Prostate gland (tissue), 2 donors: ENCODE results near the gene GTF2IRD1. TPM values are rescaled to one million over a fixed set of nuclear protein-coding genes. Genes with fewer than 3 reads are reported as not detected.
"Not testable (repeated sequence)": the region's sequence is repeated elsewhere in the genome, so short reads cannot be mapped to it uniquely, and the experiment has no call there.

Experiments used
- DNase-seq: peaks from one replicate; pipeline ENCODE4 v3.0.0-alpha.2; 2019; ENCODE audit warnings: low spot score
- H3K27ac ChIP-seq, 2 donors: fragments of 200-600 bp; sonication (generic); 2 replicates each; pipeline ENCODE4 v1.5.1; 2017 to 2019
- H3K27me3 ChIP-seq: fragments of 200-600 bp; sonication (generic); replicated peaks from 2 replicates; pipeline ENCODE4 v1.5.1; 2019; ENCODE audit not compliant: insufficient read depth
- H3K36me3 ChIP-seq, 2 donors: fragments of 200-600 bp; sonication (generic); 1 replicate in 1 of 2; 2 replicates in 1 of 2; pipeline versions ENCODE4 v1.5.1 to v1.8.1; 2017 to 2019
- H3K4me1 ChIP-seq: fragments of 200-600 bp; sonication (generic); replicated peaks from 2 replicates; pipeline ENCODE4 v1.5.1; 2019
- H3K4me3 ChIP-seq, 2 donors: fragments of 200-600 bp; sonication (generic); 2 replicates each; pipeline ENCODE4 v1.5.1; 2017 to 2019
- H3K9me3 ChIP-seq: fragments of 200-600 bp; sonication (generic); 2 replicates; pipeline ENCODE4 v1.5.1; 2017
- CTCF ChIP-seq, 4 experiments: fragments of 200-600 bp in 2 of 4; fragments of 450-650 bp in 2 of 4; sonication (generic) in 2 of 4; IDR thresholded peaks; 1 replicate in 3 of 4; 2 replicates in 1 of 4; pipeline ENCODE4 v1.5.1; 2016 to 2019; ENCODE audit warnings: antibody characterized with exemption in 4 of 4, mild to moderate bottlenecking in 2 of 4, moderate library complexity in 2 of 4
- POLR2A ChIP-seq: fragments of 450-650 bp; IDR thresholded peaks from one replicate; pipeline ENCODE4 v1.6.1; 2016; ENCODE audit warnings: antibody characterized with exemption, mild to moderate bottlenecking
- POLR2AphosphoS5 ChIP-seq: sonication (generic); formaldehyde crosslinking; IDR thresholded peaks from one replicate; pipeline ENCODE4 v1.6.1; 2017; ENCODE audit warnings: antibody characterized with exemption
- WGBS: methylation state at CpG from one replicate; pipeline ENCODE4 v1.1.5; 2018; 5-methylcytosine and 5-hydroxymethylcytosine counted together
- intact Hi-C: fragments of 100-400 bp; cut with DNase I; formaldehyde crosslinking; loops from one replicate; pipeline ENCODE4 v1.14.2; 2022
- total RNA-seq, 2 donors: library from RNA; depleted of rRNA; stranded (reverse); fragments of >200 nt; gene quantifications; one replicate each; pipeline ENCODE4 v1.1.0, GENCODE V29; 2016

The GTF2IRD1 gene
- total RNA-seq, 2 donors from 2014 or later = 24.0 to 36.6 TPM

- peak; percentile 56 for DNase-seq
- intact Hi-C loops = no loop called here
- 51% methylated on average over 9 of the region's 9 CpGs for WGBS
- Histone ChIP-seq H3K4me1 (no peaks in the 10 kb centered on the region), H3K27ac (no peak overlapping the region), H3K36me3 (no peaks in the 10 kb centered on the region), H3K9me3 (no peaks in the 10 kb centered on the region), H3K4me3 (no peak overlapping the region), H3K27me3 (no peaks in the 10 kb centered on the region)
- TF ChIP-seq CTCF (IDR thresholded peaks at IDR 0.05) (no peak), POLR2A (no peak), POLR2AphosphoS5 (peak; percentile 39)
Measured at GRCh38 chr7:74542558-74543117, 88.9 kb downstream of the GTF2IRD1 start.

GRCh38 chr7:74544706-74545469 lies 91.2 kb downstream of the GTF2IRD1 start:
- Histone ChIP-seq H3K27ac (no peak overlapping the region), H3K27me3 (no peaks in the 10 kb centered on the region), H3K36me3 (no peaks in the 10 kb centered on the region), H3K9me3 (no peaks in the 10 kb centered on the region), H3K4me3 (no peak overlapping the region), H3K4me1 (no peaks in the 10 kb centered on the region)
- DNase-seq = peak; percentile 22
- intact Hi-C loops = no loop called here
- WGBS = 84% methylated on average over 12 of the region's 12 CpGs
- no peak for TF ChIP-seq POLR2A
- TF ChIP-seq POLR2AphosphoS5 = no peak
- TF ChIP-seq CTCF (IDR thresholded peaks at IDR 0.05) = peak in 3 of 4 experiments; percentile 35 to 65 (median 61)

- WGBS = 95% methylated on average over 8 of the region's 8 CpGs
Measured at GRCh38 chr7:74545921-74546320, 92.2 kb downstream of the GTF2IRD1 start.

GRCh38 chr7:74553596-74554012 lies 99.9 kb downstream of the GTF2IRD1 start:
- H3K4me1 ChIP-seq, H3K27me3 ChIP-seq, H3K9me3 ChIP-seq, H3K4me3 ChIP-seq, H3K27ac ChIP-seq, DNase-seq, H3K36me3 ChIP-seq, intact Hi-C loops: not testable (repeated sequence)
- 85% methylated on average over 5 of the region's 10 CpGs for WGBS

More at GRCh38 chr7:74545921-74546320, 92.2 kb downstream of the GTF2IRD1 start:
- Histone ChIP-seq H3K27ac (no peak overlapping the region), H3K4me1 (no peaks in the 10 kb centered on the region), H3K36me3 (no peaks in the 10 kb centered on the region), H3K27me3 (no peaks in the 10 kb centered on the region), H3K4me3 (no peak overlapping the region), H3K9me3 (no peaks in the 10 kb centered on the region)
- intact Hi-C loops = no loop called here
- DNase-seq = no peak
- TF ChIP-seq POLR2AphosphoS5 (no peak), CTCF (IDR thresholded peaks at IDR 0.05) (no peak), POLR2A (no peak)

- no peak for DNase-seq
- WGBS = 97% methylated on average over 7 of the region's 7 CpGs
- intact Hi-C loops = no loop called here
- TF ChIP-seq POLR2A (no peak), POLR2AphosphoS5 (no peak), CTCF (IDR thresholded peaks at IDR 0.05) (no peak)
- Histone ChIP-seq H3K9me3 (no peaks in the 10 kb centered on the region), H3K36me3 (peaks cover 2 to 4% of the 10 kb centered on the region in 2 donors), H3K27me3 (no peaks in the 10 kb centered on the region), H3K27ac (no peak overlapping the region), H3K4me1 (no peaks in the 10 kb centered on the region), H3K4me3 (no peak overlapping the region)
Measured at GRCh38 chr7:74554178-74554577, 100.5 kb downstream of the GTF2IRD1 start.
